T-helper 1 cell treated with Interleukin-12 subunit alpha and Interleukin-12 subunit beta and Interleukin-4 antibody, amounts not matched to agents 30 ng/mL and 1 ng/mL, for 36 hours (primary cell): ENCODE results near the gene SCN2B. TPM values are rescaled to one million over a fixed set of nuclear protein-coding genes. Genes with fewer than 3 reads are reported as not detected.

ENCODE experiments used
- total RNA-seq: library from RNA; stranded (reverse); gene quantifications from 2 replicates; pipeline ENCODE4 v1.2.3, GENCODE V29; 2022

Gene SCN2B
- total RNA-seq, 1 donor from 2014 or later: not detected

Other genes with a start within 250 kb of the SCN2B start
- gene TMPRSS13, start 247.2 kb downstream of the SCN2B start, total RNA-seq: 1.7 and 2.0 TPM in 2 replicates
- gene IL10RA, start 190.2 kb downstream of the SCN2B start, total RNA-seq: 280 and 285 TPM in 2 replicates
- gene TMPRSS4, start 99.6 kb downstream of the SCN2B start, total RNA-seq: 0.07 TPM in 1 of 2 replicates, not detected in the other
- gene SMIM35, start 89.7 kb downstream of the SCN2B start, total RNA-seq: 0.25 and 0.49 TPM in 2 replicates
- 0.17 and 0.29 TPM in 2 replicates for gene SCN4B, start 23.8 kb downstream of the SCN2B start, total RNA-seq
- 53.1 and 55.6 TPM in 2 replicates for gene JAML, start 48.4 kb upstream of the SCN2B start, total RNA-seq
- 19.7 and 23.9 TPM in 2 replicates for gene MPZL3, start 75.7 kb upstream of the SCN2B start, total RNA-seq
- 3.9 and 4.8 TPM in 2 replicates for gene MPZL2, start 87.7 kb upstream of the SCN2B start, total RNA-seq
- gene CD3E, start 128.1 kb upstream of the SCN2B start, total RNA-seq: 684 and 696 TPM in 2 replicates
- gene CD3D, start 166.1 kb upstream of the SCN2B start, total RNA-seq: 648 and 691 TPM in 2 replicates
- gene CD3G, start 167.7 kb upstream of the SCN2B start, total RNA-seq: 223 and 229 TPM in 2 replicates
- gene UBE4A, start 183.0 kb upstream of the SCN2B start, total RNA-seq: 46.7 and 48.4 TPM in 2 replicates
- gene ATP5MG, start 225.0 kb upstream of the SCN2B start, total RNA-seq: 267 and 272 TPM in 2 replicates